Activated CD4-positive, CD25-positive, alpha-beta regulatory T cell (primary cell): Measurements from ENCODE around the gene IL18.
"Not testable (repeated sequence)": the region's sequence is repeated elsewhere in the genome, so short reads cannot be mapped to it uniquely, and the experiment has no call there.

Experiments used
- DNase-seq, 4 experiments: peaks; one replicate each; lab custom pipeline; 2025; lab: John Stamatoyannopoulos, UW

Gene IL18

GRCh38 chr11:112167145-112167544 is 3.3 kb upstream of the IL18 start, which contains the start of gene TEX12:
Gene TEX12, plus strand, starts transcription at chr11:112167372. Its CDS starts 1,897 bp downstream, at chr11:112169269.
- DNase-seq, result no peak

GRCh38 chr11:112166562-112166961 is 2.7 kb upstream of the IL18 start:
- DNase-seq, result no peak

- DNase-seq, result no peak
These were observed 1.2 kb upstream of the IL18 start for GRCh38 chr11:112165049-112165448.

GRCh38 chr11:112162761-112163546 is 940 bp downstream of the IL18 start:
- no peak for DNase-seq

GRCh38 chr11:112162200-112162599 is 1.7 kb downstream of the IL18 start:
- DNase-seq, result not testable (repeated sequence)

GRCh38 chr11:112161012-112161411 is 2.9 kb downstream of the IL18 start:
- no peak for DNase-seq

- DNase-seq, result no peak
These were observed 3.6 kb downstream of the IL18 start for GRCh38 chr11:112160091-112160848.

- DNase-seq, result no peak
These were observed 4.5 kb downstream of the IL18 start for GRCh38 chr11:112159098-112160065.

- no peak for DNase-seq
These were observed 6.7 kb downstream of the IL18 start for GRCh38 chr11:112156956-112157766.

- no peak for DNase-seq
These were observed 7.5 kb downstream of the IL18 start for GRCh38 chr11:112156153-112156955.

GRCh38 chr11:112150517-112150916 is 13.4 kb downstream of the IL18 start:
- DNase-seq, result no peak

- DNase-seq, result no peak
These were observed 20.3 kb downstream of the IL18 start for GRCh38 chr11:112143597-112143996.

- no peak for DNase-seq
These were observed 29.4 kb downstream of the IL18 start for GRCh38 chr11:112134473-112134872.

- DNase-seq, result no peak
These were observed 31.2 kb downstream of the IL18 start for GRCh38 chr11:112132737-112133136.

- no peak for DNase-seq
These were observed 34.2 kb downstream of the IL18 start for GRCh38 chr11:112129656-112130055.

- DNase-seq, result no peak
These were observed 35.3 kb downstream of the IL18 start for GRCh38 chr11:112128483-112129121.

- DNase-seq, result no peak
These were observed 36.8 kb downstream of the IL18 start for GRCh38 chr11:112127056-112127455.

- DNase-seq, result no peak
These were observed 40.8 kb downstream of the IL18 start for GRCh38 chr11:112123129-112123528.

GRCh38 chr11:112121981-112122615 is 41.8 kb downstream of the IL18 start:
- no peak for DNase-seq
